NCI-H2107 treated with DMSO at 0.1 percent for 48 hours (cell line): ENCODE data around the gene C13orf42.
"Not testable (repeated sequence)": the region's sequence is repeated elsewhere in the genome, so short reads cannot be mapped to it uniquely, and the experiment has no call there.

ENCODE experiments used
- DNase-seq: peaks from one replicate; lab custom pipeline; 2025; ENCODE audit not compliant: unreplicated experiment; lab: John Stamatoyannopoulos, UW

Gene C13orf42

GRCh38 chr13:51122868-51123566 lies 11.9 kb upstream of the C13orf42 start:
- no peak for DNase-seq

- DNase-seq: not testable (repeated sequence)
Observed at GRCh38 chr13:51120873-51121272, 9.8 kb upstream of the C13orf42 start.

GRCh38 chr13:51118809-51119431 lies 7.8 kb upstream of the C13orf42 start:
- no peak for DNase-seq

- DNase-seq: no peak
Observed at GRCh38 chr13:51113969-51114368, 2.9 kb upstream of the C13orf42 start.

GRCh38 chr13:51113186-51113881 lies 2.3 kb upstream of the C13orf42 start:
- DNase-seq: no peak

GRCh38 chr13:51112771-51113170 lies 1.7 kb upstream of the C13orf42 start:
- DNase-seq: no peak

GRCh38 chr13:51111997-51112396 lies 923 bp upstream of the C13orf42 start:
- DNase-seq: no peak

GRCh38 chr13:51107996-51108395 lies 3.1 kb downstream of the C13orf42 start:
- no peak for DNase-seq

GRCh38 chr13:51105046-51105445 lies 6.0 kb downstream of the C13orf42 start:
- DNase-seq: no peak

GRCh38 chr13:51101636-51102235 lies 9.3 kb downstream of the C13orf42 start:
- DNase-seq: no peak

- no peak for DNase-seq
Observed at GRCh38 chr13:51097353-51098043, 13.6 kb downstream of the C13orf42 start.

- no peak for DNase-seq
Observed at GRCh38 chr13:51096131-51096530, 14.9 kb downstream of the C13orf42 start.

GRCh38 chr13:51093574-51093973 lies 17.5 kb downstream of the C13orf42 start:
- DNase-seq: no peak

- no peak for DNase-seq
Observed at GRCh38 chr13:51091839-51092238, 19.2 kb downstream of the C13orf42 start.

- DNase-seq: no peak
Observed at GRCh38 chr13:51083706-51084105, 27.4 kb downstream of the C13orf42 start.

- not testable (repeated sequence) for DNase-seq
Observed at GRCh38 chr13:51080478-51081065, 30.5 kb downstream of the C13orf42 start.

GRCh38 chr13:51071493-51071892 lies 39.6 kb downstream of the C13orf42 start:
- no peak for DNase-seq

GRCh38 chr13:51070005-51070649 lies 40.9 kb downstream of the C13orf42 start:
- peak; percentile 56 for DNase-seq

GRCh38 chr13:51068501-51068900 lies 42.6 kb downstream of the C13orf42 start:
- DNase-seq: no peak

GRCh38 chr13:51067706-51068105 lies 43.4 kb downstream of the C13orf42 start:
- DNase-seq: no peak
